Breast epithelium (tissue), 3 donors: Measurements from ENCODE around the gene SP100.

Source experiments
- POLR2A ChIP-seq: fragments of 450-650 bp; IDR thresholded peaks from one replicate; pipeline ENCODE4 v1.6.1; 2016; ENCODE audit warnings: antibody characterized with exemption, mild to moderate bottlenecking, moderate library complexity
- POLR2AphosphoS5 ChIP-seq, 3 donors: sonication (generic); formaldehyde crosslinking; IDR thresholded peaks; one replicate each; pipeline ENCODE4 v1.6.1; 2017; ENCODE audit warnings: antibody characterized with exemption in 3 of 3
- TF ChIP-seq, protein P1 (sequence below), 3 donors: fragments of 450-650 bp; IDR thresholded peaks; one replicate each; pipeline ENCODE4 v1.5.1; 2016 to 2017; ENCODE audit warnings: antibody characterized with exemption in 3 of 3, mild to moderate bottlenecking in 3 of 3, moderate library complexity in 3 of 3

DNA sequence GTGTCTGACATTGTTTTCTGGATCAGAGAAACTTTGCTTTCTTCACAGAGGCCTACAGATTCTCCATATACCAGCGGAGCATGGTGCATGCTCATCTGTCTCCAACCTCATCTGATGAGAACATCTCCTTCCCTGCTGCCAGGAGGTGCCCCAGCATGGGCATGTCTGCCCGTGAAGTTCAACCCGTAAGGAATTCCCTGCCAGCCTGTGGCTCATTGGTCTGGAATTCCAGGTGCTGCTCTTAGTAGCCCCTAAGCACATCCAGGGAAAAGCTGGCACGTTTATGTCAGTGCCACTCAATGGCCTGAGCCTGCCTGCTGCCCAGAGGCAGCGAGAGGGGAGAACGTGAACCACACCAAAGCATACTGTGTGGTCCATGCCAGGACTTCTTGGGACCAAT, 1.7 kb upstream of the SP100 start:
- no peak for TF ChIP-seq POLR2AphosphoS5 (IDR thresholded peaks at IDR 0.05)
- TF ChIP-seq, protein P1, sequence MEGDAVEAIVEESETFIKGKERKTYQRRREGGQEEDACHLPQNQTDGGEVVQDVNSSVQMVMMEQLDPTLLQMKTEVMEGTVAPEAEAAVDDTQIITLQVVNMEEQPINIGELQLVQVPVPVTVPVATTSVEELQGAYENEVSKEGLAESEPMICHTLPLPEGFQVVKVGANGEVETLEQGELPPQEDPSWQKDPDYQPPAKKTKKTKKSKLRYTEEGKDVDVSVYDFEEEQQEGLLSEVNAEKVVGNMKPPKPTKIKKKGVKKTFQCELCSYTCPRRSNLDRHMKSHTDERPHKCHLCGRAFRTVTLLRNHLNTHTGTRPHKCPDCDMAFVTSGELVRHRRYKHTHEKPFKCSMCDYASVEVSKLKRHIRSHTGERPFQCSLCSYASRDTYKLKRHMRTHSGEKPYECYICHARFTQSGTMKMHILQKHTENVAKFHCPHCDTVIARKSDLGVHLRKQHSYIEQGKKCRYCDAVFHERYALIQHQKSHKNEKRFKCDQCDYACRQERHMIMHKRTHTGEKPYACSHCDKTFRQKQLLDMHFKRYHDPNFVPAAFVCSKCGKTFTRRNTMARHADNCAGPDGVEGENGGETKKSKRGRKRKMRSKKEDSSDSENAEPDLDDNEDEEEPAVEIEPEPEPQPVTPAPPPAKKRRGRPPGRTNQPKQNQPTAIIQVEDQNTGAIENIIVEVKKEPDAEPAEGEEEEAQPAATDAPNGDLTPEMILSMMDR (IDR thresholded peaks at IDR 0.05): no peak
- TF ChIP-seq POLR2A: no peak
